Measurements from ENCODE around the gene APBA1.

DNA sequence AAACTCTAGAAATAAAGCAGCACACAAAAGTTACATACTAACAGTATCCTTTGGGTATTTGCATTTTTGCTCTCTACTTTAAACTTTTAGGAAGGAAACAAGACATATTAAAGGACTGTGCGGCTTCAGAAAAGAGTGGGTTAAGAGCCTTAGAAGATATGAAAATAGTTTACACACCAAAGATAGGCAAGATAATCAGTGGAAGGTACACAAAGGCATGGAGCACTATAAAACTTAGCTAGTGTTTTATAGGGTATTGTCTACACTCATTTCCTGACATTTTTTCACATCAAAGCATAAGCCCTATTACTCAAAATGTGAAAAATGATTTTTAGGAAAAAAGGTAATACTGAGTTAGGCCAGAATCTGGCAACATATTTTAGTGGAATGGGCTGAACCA, 43.7 kb upstream of the APBA1 start:
- TF ChIP-seq, protein P1, sequence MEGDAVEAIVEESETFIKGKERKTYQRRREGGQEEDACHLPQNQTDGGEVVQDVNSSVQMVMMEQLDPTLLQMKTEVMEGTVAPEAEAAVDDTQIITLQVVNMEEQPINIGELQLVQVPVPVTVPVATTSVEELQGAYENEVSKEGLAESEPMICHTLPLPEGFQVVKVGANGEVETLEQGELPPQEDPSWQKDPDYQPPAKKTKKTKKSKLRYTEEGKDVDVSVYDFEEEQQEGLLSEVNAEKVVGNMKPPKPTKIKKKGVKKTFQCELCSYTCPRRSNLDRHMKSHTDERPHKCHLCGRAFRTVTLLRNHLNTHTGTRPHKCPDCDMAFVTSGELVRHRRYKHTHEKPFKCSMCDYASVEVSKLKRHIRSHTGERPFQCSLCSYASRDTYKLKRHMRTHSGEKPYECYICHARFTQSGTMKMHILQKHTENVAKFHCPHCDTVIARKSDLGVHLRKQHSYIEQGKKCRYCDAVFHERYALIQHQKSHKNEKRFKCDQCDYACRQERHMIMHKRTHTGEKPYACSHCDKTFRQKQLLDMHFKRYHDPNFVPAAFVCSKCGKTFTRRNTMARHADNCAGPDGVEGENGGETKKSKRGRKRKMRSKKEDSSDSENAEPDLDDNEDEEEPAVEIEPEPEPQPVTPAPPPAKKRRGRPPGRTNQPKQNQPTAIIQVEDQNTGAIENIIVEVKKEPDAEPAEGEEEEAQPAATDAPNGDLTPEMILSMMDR (IDR thresholded peaks at IDR 0.05): no peak
- TF ChIP-seq POLR2A (IDR thresholded peaks at IDR 0.05): no peak

Measured in heart left ventricle (tissue), 13 donors.